OCI-LY7 (cell line): Measurements from ENCODE around the gene SPN. TPM values are rescaled to one million over a fixed set of nuclear protein-coding genes. Genes with fewer than 3 reads are reported as not detected.

Experiments
- BruUV-seq: library from RNA; stranded (reverse); fragments of 400-500 nt; replicated peaks from 2 replicates; lab custom pipeline; 2021; lab: Mats Ljungman, UMichigan
- CTCF ChIA-PET: fragments of 300-600 bp; sonication (Branson Sonifier 250); formaldehyde crosslinking; loops from one replicate; lab custom pipeline; 2022; ENCODE audit warnings: antibody characterized with exemption; ENCODE audit not compliant: unreplicated experiment; lab: Charles Lee
- POLR2A ChIA-PET: fragments of 300-600 bp; sonication (Branson Sonifier 250); formaldehyde crosslinking; loops from one replicate; lab custom pipeline; 2022; ENCODE audit warnings: antibody characterized with exemption; lab: Charles Lee
- DNase-seq: peaks from one replicate; pipeline ENCODE4 v3.0.0-alpha.2; 2015; ENCODE audit warnings: low spot score
- H2AFZ ChIP-seq: fragments of 200-600 bp; sonication (generic), shearing (Covaris generic); 2 replicates; pipeline ENCODE4 v1.6.1; 2014; ENCODE audit warnings: mild to moderate bottlenecking, antibody characterized with exemption, low read length, moderate library complexity
- H3K27ac ChIP-seq: fragments of 200-600 bp; sonication (generic); 2 replicates; pipeline ENCODE4 v1.5.1; 2014; ENCODE audit warnings: mixed run types, low read depth, mild to moderate bottlenecking, moderate library complexity, low read length, inconsistent platforms; ENCODE audit not compliant: poor library complexity, severe bottlenecking
- H3K36me3 ChIP-seq: fragments of 200-600 bp; sonication (generic); 2 replicates; pipeline ENCODE4 v1.6.1; 2014; ENCODE audit warnings: mild to moderate bottlenecking, antibody characterized with exemption, low read length, moderate library complexity, mixed read lengths; ENCODE audit not compliant: insufficient read depth
- H3K4me1 ChIP-seq: fragments of 200-600 bp; sonication (generic); 2 replicates; pipeline ENCODE4 v1.5.1; 2014; ENCODE audit warnings: mild to moderate bottlenecking, low read length; ENCODE audit not compliant: insufficient read depth, poor library complexity, severe bottlenecking
- H3K4me2 ChIP-seq: fragments of 200-600 bp; sonication (generic); 2 replicates; pipeline ENCODE4 v1.6.1; 2014; ENCODE audit warnings: mild to moderate bottlenecking, low read length
- H3K4me3 ChIP-seq: fragments of 200-600 bp; sonication (generic); 2 replicates; pipeline ENCODE4 v1.5.1; 2014; ENCODE audit warnings: mild to moderate bottlenecking, low read depth, low read length; ENCODE audit not compliant: poor library complexity, severe bottlenecking
- H3K79me2 ChIP-seq: fragments of 200-600 bp; sonication (generic); 2 replicates; pipeline ENCODE4 v1.6.1; 2016; ENCODE audit warnings: low read depth, mild to moderate bottlenecking, low read length, moderate library complexity, mixed read lengths; ENCODE audit not compliant: insufficient read depth
- H3K9me2 ChIP-seq: fragments of 200-600 bp; sonication (generic); 2 replicates; pipeline ENCODE4 v1.6.1; 2016; ENCODE audit warnings: mild to moderate bottlenecking, low read length, mixed read lengths; ENCODE audit not compliant: insufficient read depth
- H3K9me3 ChIP-seq: fragments of 200-600 bp; sonication (generic); 2 replicates; pipeline ENCODE4 v1.6.1; 2014; ENCODE audit warnings: mild to moderate bottlenecking, mixed run types, low read length, mixed read lengths
- H4K20me1 ChIP-seq: fragments of 200-600 bp; sonication (generic); 2 replicates; pipeline ENCODE4 v1.6.1; 2014; ENCODE audit warnings: mild to moderate bottlenecking, antibody characterized with exemption, low read length, moderate library complexity, mixed read lengths; ENCODE audit not compliant: insufficient read depth
- EZH2phosphoT487 ChIP-seq: fragments of 200-600 bp; sonication (generic); IDR thresholded peaks from 2 replicates; pipeline ENCODE4 v1.6.1; 2018; ENCODE audit warnings: low read depth, borderline replicate concordance, mild to moderate bottlenecking, mixed run types, antibody characterized with exemption, low read length, moderate library complexity, mixed read lengths
- intact Hi-C: fragments of 100-400 bp; cut with micrococcal nuclease; formaldehyde crosslinking; loops from one replicate; pipeline ENCODE4 v1.10.0; 2022; ENCODE audit not compliant: unreplicated experiment
- total RNA-seq, 2 experiments: library from RNA; depleted of rRNA in 1 of 2; stranded (reverse); fragments of >200 nt in 1 of 2; shearing (Covaris generic) in 1 of 2; gene quantifications; 2 replicates each; pipeline ENCODE4 v1.2.3, GENCODE V29; 2014 to 2022
- TF ChIP-seq, protein P1 (sequence below): fragments of 200-600 bp; sonication (generic); conservative IDR thresholded peaks from 2 replicates; pipeline ENCODE4 v1.5.1; 2014; ENCODE audit warnings: mild to moderate bottlenecking, antibody characterized with exemption, low read length, moderate library complexity, mixed read lengths

SPN gene
- total RNA-seq, 2 experiments from 2014 or later, result 59.4 to 90.5 TPM

DNA sequence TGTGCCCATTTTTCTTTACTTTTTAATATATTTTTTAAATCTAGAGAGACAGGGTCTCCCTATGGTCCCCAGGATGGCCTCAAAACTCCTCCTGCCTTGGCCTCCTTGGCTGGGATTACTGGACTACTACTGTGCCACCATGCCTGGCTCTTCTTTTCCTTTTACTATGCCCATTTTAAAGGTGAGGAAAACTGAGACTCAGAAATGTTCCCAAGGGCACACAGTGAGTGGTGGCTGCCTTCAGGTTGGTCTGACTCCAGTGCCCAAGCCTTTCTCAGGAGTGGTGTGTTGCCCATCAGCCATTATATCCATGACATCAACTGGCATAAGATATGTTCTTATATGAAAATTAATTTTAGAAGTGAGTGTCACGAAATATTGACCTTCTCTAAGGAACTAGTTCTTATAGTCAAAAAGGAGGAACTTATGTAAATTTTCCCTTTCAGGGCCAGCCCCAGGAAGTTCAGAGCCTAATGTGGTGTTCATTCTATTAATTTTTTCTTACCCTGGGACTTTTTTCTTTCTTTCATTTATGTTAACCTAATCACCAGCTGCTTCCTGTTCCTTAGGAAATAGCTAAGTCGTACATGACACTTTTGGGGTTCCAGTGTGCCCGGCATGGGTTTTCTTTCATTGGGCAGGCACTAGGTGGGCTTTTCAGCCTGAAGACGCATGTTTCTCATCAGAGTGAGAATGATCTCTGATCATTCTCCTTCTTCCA is 17.9 kb upstream of the SPN start:
- H3K4me2 ChIP-seq, result peak overlapping the region; percentile 9
- no peaks in the 10 kb centered on the region for H3K36me3 ChIP-seq
- peaks cover 28% of the 10 kb centered on the region for H3K4me1 ChIP-seq
- H2AFZ ChIP-seq, result peak overlapping the region; percentile 93
- no peaks in the 10 kb centered on the region; the same call in 1 of the 2 replicates for H3K9me3 ChIP-seq
- no peak overlapping the region for H3K4me3 ChIP-seq
- POLR2A ChIA-PET, result interaction anchor here (0.5 to 1.3 kb wide), 2 partner anchors 18 to 21 kb away, joined by 3 to 5 read pairs; partner anchors contain the start of gene SPN
- H3K9me2 ChIP-seq, result no peaks in the 10 kb centered on the region
- intact Hi-C loops, result no loop called here
- H3K79me2 ChIP-seq, result no peaks in the 10 kb centered on the region
- no peak overlapping the region for H3K27ac ChIP-seq
- no peaks in the 10 kb centered on the region for H4K20me1 ChIP-seq
- CTCF ChIA-PET, result no interaction called here
- no peak for DNase-seq
- BruUV-seq, result no TSS peak
- TF ChIP-seq, protein P1, sequence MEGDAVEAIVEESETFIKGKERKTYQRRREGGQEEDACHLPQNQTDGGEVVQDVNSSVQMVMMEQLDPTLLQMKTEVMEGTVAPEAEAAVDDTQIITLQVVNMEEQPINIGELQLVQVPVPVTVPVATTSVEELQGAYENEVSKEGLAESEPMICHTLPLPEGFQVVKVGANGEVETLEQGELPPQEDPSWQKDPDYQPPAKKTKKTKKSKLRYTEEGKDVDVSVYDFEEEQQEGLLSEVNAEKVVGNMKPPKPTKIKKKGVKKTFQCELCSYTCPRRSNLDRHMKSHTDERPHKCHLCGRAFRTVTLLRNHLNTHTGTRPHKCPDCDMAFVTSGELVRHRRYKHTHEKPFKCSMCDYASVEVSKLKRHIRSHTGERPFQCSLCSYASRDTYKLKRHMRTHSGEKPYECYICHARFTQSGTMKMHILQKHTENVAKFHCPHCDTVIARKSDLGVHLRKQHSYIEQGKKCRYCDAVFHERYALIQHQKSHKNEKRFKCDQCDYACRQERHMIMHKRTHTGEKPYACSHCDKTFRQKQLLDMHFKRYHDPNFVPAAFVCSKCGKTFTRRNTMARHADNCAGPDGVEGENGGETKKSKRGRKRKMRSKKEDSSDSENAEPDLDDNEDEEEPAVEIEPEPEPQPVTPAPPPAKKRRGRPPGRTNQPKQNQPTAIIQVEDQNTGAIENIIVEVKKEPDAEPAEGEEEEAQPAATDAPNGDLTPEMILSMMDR, result no peak
- TF ChIP-seq EZH2phosphoT487, result no peak

DNA sequence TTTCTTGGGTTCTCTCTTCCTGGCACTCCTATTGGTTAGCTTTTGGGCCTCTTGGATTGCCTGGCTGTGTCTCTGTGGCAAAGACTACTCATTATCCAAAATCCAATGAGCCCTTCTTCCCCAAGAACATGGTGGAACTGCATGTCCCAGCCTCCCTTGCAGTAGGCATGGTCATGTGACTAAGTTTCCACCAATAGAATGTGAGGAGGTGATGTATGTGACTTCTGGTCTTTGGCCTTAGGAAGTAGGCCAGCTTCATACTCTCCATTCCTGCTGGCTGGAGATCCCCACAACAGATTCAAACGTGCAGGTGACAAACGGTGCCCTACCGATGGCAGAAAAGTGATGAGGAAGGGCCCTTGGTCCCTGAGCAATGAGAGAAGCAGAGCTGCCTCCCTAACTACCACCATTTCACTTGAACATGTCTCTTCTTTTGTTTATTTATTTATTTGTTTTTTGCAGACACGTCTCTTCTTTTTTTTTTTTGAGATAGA is 17.3 kb upstream of the SPN start:
- Histone ChIP-seq H3K79me2 (no peaks in the 10 kb centered on the region), H4K20me1 (no peaks in the 10 kb centered on the region), H3K9me3 (no peaks in the 10 kb centered on the region; the same call in 1 of the 2 replicates), H3K9me2 (no peaks in the 10 kb centered on the region), H3K4me2 (peak overlapping the region; percentile 9), H3K4me1 (peaks cover 23% of the 10 kb centered on the region), H3K4me3 (no peak overlapping the region), H3K36me3 (no peaks in the 10 kb centered on the region), H2AFZ (peak overlapping the region; percentile 93), H3K27ac (no peak overlapping the region)
- intact Hi-C loops, result no loop called here
- ChIA-PET CTCF (no interaction called here), POLR2A (interaction anchor here (0.5 to 1.3 kb wide), 2 partner anchors 17 to 22 kb away, joined by 3 to 5 read pairs; partner anchors contain the start of gene SPN)
- BruUV-seq, result no TSS peak
- TF ChIP-seq, protein P1, result no peak
- TF ChIP-seq EZH2phosphoT487, result no peak
- peak; percentile 78 for DNase-seq

DNA sequence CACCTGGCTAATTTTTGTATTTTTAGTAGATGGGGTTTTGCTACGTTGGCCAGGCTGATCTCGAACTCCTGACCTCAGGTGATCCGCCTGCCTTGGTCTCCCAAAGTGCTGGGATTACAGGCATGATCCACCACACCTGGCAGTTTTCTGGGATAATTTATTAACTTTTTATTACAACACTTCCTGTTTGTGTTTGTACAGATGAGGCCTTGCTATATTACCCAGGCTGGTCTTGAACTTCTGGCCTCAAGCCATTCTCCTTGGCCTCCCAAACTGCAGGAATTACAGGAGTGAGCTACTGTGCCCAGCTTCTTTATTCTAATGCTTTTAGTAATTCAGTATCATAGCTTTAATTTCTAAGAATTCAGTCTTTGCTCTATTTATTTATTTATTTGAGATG is 16.1 kb upstream of the SPN start:
- intact Hi-C loops, result no loop called here
- Histone ChIP-seq H4K20me1 (no peaks in the 10 kb centered on the region), H2AFZ (no peak overlapping the region), H3K4me1 (peaks cover 16% of the 10 kb centered on the region), H3K27ac (no peak overlapping the region), H3K9me3 (no peaks in the 10 kb centered on the region; the same call in 1 of the 2 replicates), H3K9me2 (no peaks in the 10 kb centered on the region), H3K79me2 (no peaks in the 10 kb centered on the region), H3K36me3 (no peaks in the 10 kb centered on the region), H3K4me3 (no peak overlapping the region), H3K4me2 (no peak overlapping the region)
- no peak for TF ChIP-seq EZH2phosphoT487
- TF ChIP-seq, protein P1, result no peak
- ChIA-PET CTCF (interaction anchor here (0.6 kb wide), 1 partner anchor 28 kb away, joined by 3 read pairs; no protein-coding TSS in a partner anchor), POLR2A (no interaction called here)
- no peak for DNase-seq
- BruUV-seq, result no TSS peak
